ENCODE measurements around the gene DNASE1L3.

DNA sequence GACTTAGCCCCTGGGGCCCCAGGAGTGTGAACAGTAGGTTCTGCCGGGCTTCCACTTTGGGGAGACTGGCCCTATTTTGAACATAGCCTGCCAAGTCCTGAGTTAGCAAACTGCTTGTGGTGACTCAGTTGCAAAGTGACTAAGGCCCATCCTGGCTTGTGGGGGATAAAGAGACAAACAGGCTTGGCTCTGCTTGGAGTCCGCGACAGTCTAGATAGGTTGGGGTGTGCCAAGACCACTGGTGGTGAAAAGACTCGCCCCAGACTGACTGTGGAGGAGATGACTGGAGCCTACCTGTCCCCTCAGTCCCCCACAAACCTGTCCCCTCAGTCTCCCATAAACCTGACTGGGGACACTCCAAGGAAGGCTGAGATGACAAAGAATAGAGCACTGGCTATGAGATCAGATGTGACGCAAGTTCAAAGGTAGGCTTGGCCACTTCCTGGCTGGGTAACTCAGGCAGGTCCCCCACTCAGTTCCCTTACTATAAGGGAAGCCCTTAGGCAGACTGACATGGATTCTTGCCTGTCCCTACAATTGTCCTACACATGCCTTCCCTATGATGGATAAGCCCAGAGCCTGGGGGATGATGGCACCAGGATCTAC, 4.3 kb downstream of the DNASE1L3 start:
- TF ChIP-seq POLR2AphosphoS5 (IDR thresholded peaks at IDR 0.05; ENCODE audit: borderline replicate concordance, low read depth, low read length): no peak
- TF ChIP-seq EZH2 (IDR thresholded peaks at IDR 0.05): no peak
- no peak for TF ChIP-seq FOXP2 (optimal IDR thresholded peaks at IDR 0.05; ENCODE audit: control extremely low read depth, extremely low read length, insufficient read depth)
